Type B pancreatic cell (in vitro differentiated cells): ENCODE results near the gene DPEP2. TPM values are rescaled to one million over a fixed set of nuclear protein-coding genes. Genes with fewer than 3 reads are reported as not detected.

Source experiments
- DNase-seq: peaks from one replicate; pipeline ENCODE4 v3.0.0; 2021; ENCODE audit warnings: mixed read lengths; ENCODE audit not compliant: unreplicated experiment; ENCODE audit errors: extremely low spot score
- H3K27ac Mint-ChIP-seq: 2 replicates; pipeline ENCODE4 v1.8.0; 2021; ENCODE audit warnings: mild to moderate bottlenecking, mixed read lengths
- H3K27me3 Mint-ChIP-seq: 2 replicates; pipeline ENCODE4 v1.8.0; 2021; ENCODE audit warnings: mixed read lengths
- H3K36me3 Mint-ChIP-seq: 2 replicates; pipeline ENCODE4 v1.8.0; 2021; ENCODE audit warnings: mixed read lengths
- H3K4me1 Mint-ChIP-seq: one replicate; pipeline ENCODE4 v1.8.0; 2021; ENCODE audit warnings: mixed read lengths; ENCODE audit not compliant: unreplicated experiment
- H3K4me3 Mint-ChIP-seq: 2 replicates; pipeline ENCODE4 v1.8.0; 2021; ENCODE audit warnings: mild to moderate bottlenecking, mixed read lengths
- H3K9me3 Mint-ChIP-seq: 2 replicates; pipeline ENCODE4 v1.8.0; 2021; ENCODE audit warnings: mixed read lengths
- total RNA-seq: library from RNA; stranded (reverse); gene quantifications from 2 replicates; pipeline ENCODE4 v1.2.1, GENCODE V29; 2021; ENCODE audit warnings: low replicate concordance
- TF ChIP-seq, protein P1 (sequence below): fragments of 200-600 bp; sonication (generic); conservative IDR thresholded peaks from 2 replicates; pipeline ENCODE4 v1.5.0; 2021; ENCODE audit warnings: antibody characterized with exemption, mild to moderate bottlenecking

The DPEP2 gene
- total RNA-seq, 1 donor from 2014 or later, result not detected

DNA sequence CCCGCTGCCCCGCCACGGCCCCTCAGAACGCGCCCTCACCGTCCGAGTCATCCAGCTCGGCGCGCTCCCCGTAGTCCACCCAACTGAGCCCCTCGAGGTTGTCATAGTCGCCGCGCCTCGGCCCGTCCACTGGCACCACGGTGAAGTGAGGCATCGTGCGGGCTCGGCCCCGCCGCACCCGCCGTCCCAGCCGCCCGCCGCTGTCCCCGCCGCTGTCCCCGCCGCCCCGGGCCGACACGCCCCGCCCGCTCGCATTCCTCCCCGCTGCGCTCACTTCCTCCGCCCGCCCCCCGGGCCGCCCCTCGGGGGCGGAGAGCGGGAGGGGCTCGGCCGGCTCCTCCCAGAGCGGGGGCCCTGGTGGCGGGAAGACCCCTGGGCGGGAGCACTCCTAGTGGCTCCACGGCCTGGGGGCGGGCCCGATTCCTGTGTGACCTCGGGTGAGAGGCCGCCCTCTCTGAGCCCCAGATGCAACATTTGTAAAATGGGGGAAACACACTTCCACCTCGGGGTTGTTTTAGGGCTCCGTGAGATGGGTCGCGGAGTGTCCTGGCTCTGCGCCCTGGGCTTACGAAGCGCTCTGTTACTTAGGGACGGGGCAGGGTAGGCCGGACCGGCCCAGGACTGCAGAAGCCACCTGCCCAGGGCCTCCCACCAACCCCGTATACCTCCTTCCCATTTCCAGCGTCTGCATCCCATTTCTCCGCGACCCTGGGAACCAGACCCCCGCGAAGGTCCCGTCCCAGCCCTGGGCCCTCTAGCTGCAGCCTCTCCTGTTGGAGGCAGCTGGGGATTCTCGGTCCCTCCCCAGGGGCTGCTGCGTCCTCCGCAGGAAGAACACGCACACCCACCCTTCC, 30.7 kb downstream of the DPEP2 start, which contains the start of gene SLC12A4:
Gene SLC12A4, minus strand, starts transcription at position 238 of the 854 bp plus-strand sequence. Its CDS starts 84 bp downstream, at position 154.
- peak; percentile 85 for DNase-seq
- peaks cover 10% of the 10 kb centered on the region for H3K27me3 Mint-ChIP-seq
- peak within 1 kb of the TSS; percentile 89 for H3K4me3 Mint-ChIP-seq
- peaks cover 5% of the 10 kb centered on the region for H3K36me3 Mint-ChIP-seq
- H3K9me3 Mint-ChIP-seq, result no peaks in the 10 kb centered on the region
- H3K27ac Mint-ChIP-seq, result peak within 1 kb of the TSS; percentile 98
- TF ChIP-seq, protein P1, sequence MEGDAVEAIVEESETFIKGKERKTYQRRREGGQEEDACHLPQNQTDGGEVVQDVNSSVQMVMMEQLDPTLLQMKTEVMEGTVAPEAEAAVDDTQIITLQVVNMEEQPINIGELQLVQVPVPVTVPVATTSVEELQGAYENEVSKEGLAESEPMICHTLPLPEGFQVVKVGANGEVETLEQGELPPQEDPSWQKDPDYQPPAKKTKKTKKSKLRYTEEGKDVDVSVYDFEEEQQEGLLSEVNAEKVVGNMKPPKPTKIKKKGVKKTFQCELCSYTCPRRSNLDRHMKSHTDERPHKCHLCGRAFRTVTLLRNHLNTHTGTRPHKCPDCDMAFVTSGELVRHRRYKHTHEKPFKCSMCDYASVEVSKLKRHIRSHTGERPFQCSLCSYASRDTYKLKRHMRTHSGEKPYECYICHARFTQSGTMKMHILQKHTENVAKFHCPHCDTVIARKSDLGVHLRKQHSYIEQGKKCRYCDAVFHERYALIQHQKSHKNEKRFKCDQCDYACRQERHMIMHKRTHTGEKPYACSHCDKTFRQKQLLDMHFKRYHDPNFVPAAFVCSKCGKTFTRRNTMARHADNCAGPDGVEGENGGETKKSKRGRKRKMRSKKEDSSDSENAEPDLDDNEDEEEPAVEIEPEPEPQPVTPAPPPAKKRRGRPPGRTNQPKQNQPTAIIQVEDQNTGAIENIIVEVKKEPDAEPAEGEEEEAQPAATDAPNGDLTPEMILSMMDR, result peak; percentile 21
- peaks cover 28% of the 10 kb centered on the region for H3K4me1 Mint-ChIP-seq

DNA sequence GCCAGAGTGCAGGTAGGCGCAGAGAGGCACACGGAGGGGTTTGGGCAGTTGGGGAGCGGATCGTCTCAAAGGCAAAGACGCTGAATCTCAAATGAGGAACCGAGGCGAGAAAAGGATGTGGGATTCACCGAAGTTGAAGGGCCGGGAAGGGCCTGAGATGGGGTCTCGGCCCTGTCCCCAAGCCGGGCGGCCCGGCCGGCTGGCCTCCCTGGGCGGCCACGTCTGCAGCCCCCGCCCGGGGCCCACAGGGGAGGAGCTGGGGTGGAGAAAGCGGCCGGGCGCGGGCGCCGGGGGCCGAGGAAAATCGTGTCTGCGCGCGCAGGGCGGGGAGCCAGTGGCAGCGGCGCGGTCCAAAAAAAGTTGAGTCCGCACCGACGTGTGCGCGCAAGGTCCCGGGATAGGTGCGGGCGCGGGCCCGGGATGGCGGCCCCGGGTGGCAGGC, 31.3 kb downstream of the DPEP2 start:
- H3K27me3 Mint-ChIP-seq, result peaks cover 10% of the 10 kb centered on the region
- H3K4me3 Mint-ChIP-seq, result peak overlapping the region; percentile 89
- peak overlapping the region; percentile 98 for H3K27ac Mint-ChIP-seq
- H3K36me3 Mint-ChIP-seq, result peaks cover 5% of the 10 kb centered on the region
- TF ChIP-seq, protein P1, result no peak
- H3K4me1 Mint-ChIP-seq, result peaks cover 28% of the 10 kb centered on the region
- no peaks in the 10 kb centered on the region for H3K9me3 Mint-ChIP-seq
- no peak for DNase-seq

DNA sequence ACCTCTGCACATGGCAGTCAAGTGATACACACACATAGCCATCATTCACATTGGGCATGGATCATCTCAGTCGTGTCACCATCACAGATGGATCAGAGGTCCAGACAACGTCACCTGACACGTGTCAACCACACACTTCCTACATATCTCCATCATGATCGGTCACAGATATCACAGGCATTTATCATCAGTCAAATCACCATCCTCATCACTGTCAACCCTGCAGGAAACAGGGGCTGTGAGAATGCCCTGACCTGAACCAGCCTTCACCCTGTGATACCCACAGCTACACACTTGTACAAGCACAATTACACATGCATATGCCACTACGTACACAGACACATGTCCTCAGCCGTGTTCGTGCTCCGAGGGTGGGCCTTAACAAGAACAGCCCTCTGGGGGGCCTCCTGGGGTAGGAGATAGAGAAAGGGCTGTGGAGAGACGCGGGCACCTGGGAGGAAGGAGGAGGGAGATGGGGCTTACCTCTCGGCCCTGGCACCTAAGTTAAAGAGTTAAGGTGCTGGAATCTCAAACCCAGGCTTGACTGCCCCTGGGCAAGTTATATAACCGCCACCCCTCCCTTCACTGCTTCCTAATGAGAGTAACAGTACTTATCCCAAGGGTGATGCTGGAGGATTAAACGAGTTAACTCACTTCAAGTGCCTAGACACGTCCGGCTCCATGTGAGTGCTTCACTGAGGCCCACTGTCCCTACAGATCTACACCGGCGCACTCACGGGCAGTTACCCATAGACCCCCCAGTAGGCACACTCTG, 31.9 kb downstream of the DPEP2 start:
- Mint-ChIP-seq H3K4me1 (peaks cover 28% of the 10 kb centered on the region), H3K27me3 (peaks cover 10% of the 10 kb centered on the region), H3K9me3 (no peaks in the 10 kb centered on the region), H3K36me3 (peaks cover 9% of the 10 kb centered on the region), H3K27ac (peak overlapping the region; percentile 98), H3K4me3 (peak overlapping the region; percentile 89)
- TF ChIP-seq, protein P1, result no peak
- DNase-seq, result no peak

DNA sequence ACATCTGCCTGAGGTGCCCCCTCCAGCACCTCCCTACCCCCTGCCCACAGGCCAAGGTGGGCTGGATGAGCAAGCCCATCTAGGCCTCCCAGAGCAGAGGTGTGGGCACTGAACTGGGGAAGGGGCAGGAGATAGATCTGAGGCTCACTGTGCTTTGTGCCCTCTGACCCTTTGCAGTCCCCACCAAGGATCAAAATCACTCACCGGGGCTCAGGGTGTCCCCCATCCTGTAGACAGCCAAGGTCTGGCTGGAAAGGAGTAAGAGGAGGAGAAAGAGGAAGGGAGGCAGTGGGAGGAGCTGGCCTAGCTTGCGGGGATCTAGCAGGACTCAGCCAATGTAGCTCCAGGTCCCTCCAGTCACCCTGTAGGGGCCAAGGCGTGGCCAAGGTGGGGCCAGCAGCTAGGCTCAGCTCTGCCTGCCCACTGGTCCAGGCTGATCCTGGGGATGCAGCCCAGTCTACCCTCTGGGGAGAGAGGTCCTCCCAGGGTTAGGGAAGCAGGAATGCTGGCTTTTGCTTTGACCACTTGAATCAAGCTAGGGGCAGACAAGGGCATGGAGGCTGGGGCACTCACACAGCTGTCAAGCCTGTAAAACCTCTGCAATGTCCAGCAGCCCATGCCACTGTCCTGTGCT, 32.6 kb downstream of the DPEP2 start:
- H3K9me3 Mint-ChIP-seq, result no peaks in the 10 kb centered on the region
- H3K36me3 Mint-ChIP-seq, result peaks cover 9% of the 10 kb centered on the region
- TF ChIP-seq, protein P1, result no peak
- DNase-seq, result no peak
- H3K4me3 Mint-ChIP-seq, result peak overlapping the region; percentile 89
- H3K27ac Mint-ChIP-seq, result peak overlapping the region; percentile 98
- H3K27me3 Mint-ChIP-seq, result peaks cover 10% of the 10 kb centered on the region
- H3K4me1 Mint-ChIP-seq, result peaks cover 28% of the 10 kb centered on the region
